ENCODE data around the gene SLC35E1.

The SLC35E1 gene

DNA sequence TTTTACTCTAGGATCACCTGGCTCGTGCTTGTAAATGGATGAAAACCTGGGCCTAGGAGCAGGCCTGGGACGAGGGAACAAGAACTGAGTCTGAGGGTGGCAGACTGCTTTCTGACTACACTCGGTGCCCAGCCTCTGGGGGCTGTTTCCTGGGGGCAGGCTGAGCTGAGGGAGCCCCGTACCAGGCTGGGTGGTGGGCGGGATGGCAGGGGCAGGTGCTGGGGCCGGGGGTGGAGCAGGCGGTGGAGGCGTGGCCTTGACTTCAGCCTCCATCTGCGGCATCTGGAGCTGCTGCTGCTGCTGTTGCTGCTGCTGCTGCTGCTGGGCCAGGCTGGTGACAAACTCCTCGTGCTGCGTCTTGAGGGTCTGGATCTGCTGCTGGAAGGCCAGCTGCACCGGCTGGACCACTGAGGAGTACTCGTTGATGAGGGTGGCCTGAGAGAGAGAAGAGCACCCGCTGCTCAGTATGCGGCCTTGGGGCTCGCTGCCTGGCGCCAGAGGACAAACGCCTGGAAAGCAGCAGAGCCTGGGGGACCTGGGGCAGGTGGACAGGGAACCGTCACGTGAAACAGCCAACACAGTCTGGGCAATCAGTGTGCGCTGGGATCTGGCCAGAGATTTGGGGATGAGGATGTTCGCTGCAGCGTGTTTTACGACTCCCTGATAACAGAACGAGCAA lies 42.6 kb downstream of the SLC35E1 start:
- no peak overlapping the region for H3K4me3 ChIP-seq (ENCODE audit: low read depth, low read length)
- in situ Hi-C loops (cut with HindIII; ENCODE audit: low sequenced_read_pairs) = no loop called here
- no peak for DNase-seq (ENCODE audit: low read depth)
- no peak for TF ChIP-seq CTCF (IDR thresholded peaks at IDR 0.05; ENCODE audit: low read depth, low read length, missing control alignments)

DNA sequence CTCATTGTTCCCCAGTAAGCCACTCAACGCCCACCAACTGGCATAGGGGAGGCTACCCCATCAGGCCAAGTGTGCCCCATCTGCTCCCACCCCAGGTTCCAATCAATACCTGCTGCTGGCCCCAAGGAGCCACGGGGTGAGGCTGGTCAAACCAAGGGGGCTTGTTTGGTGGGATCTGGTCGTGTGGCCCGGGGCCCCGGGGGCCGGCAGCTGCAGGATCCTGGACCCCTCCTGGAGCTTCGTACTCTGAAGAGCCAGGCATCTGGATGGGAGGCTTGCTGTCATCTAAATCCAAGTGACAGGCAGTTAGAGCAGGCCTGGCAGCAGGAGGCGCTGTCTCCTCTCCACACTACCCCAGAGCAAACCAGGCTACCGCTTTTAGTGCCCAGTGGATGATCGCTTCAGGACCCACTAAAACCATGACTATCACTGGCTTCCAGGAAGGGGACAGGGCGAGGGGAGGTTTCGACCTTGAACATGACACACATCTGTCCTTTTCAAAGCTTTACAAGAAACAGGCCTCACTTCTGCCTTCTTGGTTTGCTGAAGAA lies 44.2 kb downstream of the SLC35E1 start:
- in situ Hi-C loops (cut with HindIII; ENCODE audit: low sequenced_read_pairs) = no loop called here
- TF ChIP-seq CTCF (IDR thresholded peaks at IDR 0.05; ENCODE audit: low read depth, low read length, missing control alignments) = peak; percentile 38
- H3K4me3 ChIP-seq (ENCODE audit: low read depth, low read length) = no peak overlapping the region
- DNase-seq (ENCODE audit: low read depth) = no peak

GRCh38 chr19:16527334-16527935 lies 44.8 kb downstream of the SLC35E1 start:
- no peak for TF ChIP-seq CTCF (IDR thresholded peaks at IDR 0.05; ENCODE audit: low read depth, low read length, missing control alignments)
- DNase-seq (ENCODE audit: low read depth) = no peak
- in situ Hi-C loops (cut with HindIII; ENCODE audit: low sequenced_read_pairs) = no loop called here
- H3K4me3 ChIP-seq (ENCODE audit: low read depth, low read length) = no peak overlapping the region

DNA sequence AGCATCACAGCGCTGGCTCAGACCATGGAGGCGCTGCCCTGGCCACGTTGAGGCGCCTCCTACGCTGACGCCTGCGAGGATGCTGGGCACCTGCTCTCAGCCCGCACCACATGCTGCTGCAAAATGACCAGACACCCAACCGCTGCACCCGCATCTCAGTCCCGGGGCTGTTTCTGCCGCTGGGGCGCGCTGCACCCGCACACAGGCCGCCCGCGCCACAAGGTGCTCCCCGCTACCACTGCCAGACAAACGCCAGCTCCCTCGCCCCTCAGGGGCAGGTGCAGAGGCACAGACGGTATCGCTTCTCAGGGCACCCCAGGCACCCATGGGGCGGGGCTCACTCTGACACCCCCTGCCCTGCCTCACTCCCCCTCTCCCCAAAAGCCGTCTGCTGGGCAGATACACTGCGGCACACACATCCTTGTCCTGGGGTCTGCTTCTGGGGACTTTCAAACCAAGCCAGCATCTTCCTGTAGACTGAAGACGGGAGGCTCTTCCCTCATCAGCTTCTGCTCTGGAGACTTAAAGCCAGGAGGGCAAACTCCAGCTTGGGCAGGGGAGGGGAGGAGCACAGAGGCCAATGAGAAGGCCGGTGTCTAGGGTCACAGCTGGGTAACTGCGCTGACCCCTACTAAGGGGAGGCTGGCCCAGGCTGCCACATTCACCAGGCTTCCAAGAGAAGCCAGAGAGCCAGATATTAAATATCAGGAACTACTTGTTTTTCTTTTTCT lies 46.3 kb downstream of the SLC35E1 start:
- no peak for DNase-seq (ENCODE audit: low read depth)
- in situ Hi-C loops (cut with HindIII; ENCODE audit: low sequenced_read_pairs) = no loop called here
- H3K4me3 ChIP-seq (ENCODE audit: low read depth, low read length) = no peak overlapping the region
- TF ChIP-seq CTCF (IDR thresholded peaks at IDR 0.05; ENCODE audit: low read depth, low read length, missing control alignments) = no peak

- no peak overlapping the region for H3K4me3 ChIP-seq (ENCODE audit: low read depth, low read length)
- in situ Hi-C loops (cut with HindIII; ENCODE audit: low sequenced_read_pairs) = no loop called here
- no peak for TF ChIP-seq CTCF (IDR thresholded peaks at IDR 0.05; ENCODE audit: low read depth, low read length, missing control alignments)
- no peak for DNase-seq (ENCODE audit: low read depth)
Observed at GRCh38 chr19:16524991-16525734, 47.1 kb downstream of the SLC35E1 start.
